HepG2 (cell line): ENCODE results near the gene ACP5. TPM values are rescaled to one million over a fixed set of nuclear protein-coding genes. Genes with fewer than 3 reads are reported as not detected.
A peak's percentile ranks its signal among the peaks of the same experiment; 100 is the strongest.

ENCODE experiments used
- ARNT2 ChIP-seq: sonication (generic); formaldehyde crosslinking; IDR thresholded peaks from 2 replicates; pipeline ENCODE4 v1.8.0; 2022; ENCODE audit warnings: mild to moderate bottlenecking, low read depth, missing genetic modification reagents, moderate library complexity
- ARNTL ChIP-seq: sonication (generic); formaldehyde crosslinking; IDR thresholded peaks from 2 replicates; pipeline ENCODE4 v1.4.0; 2020; ENCODE audit warnings: mild to moderate bottlenecking, missing genetic modification reagents
- CREBL2 ChIP-seq: sonication (generic); formaldehyde crosslinking; IDR thresholded peaks from 2 replicates; pipeline ENCODE4 v1.8.1; 2023; ENCODE audit warnings: missing genetic modification reagents, mild to moderate bottlenecking, borderline replicate concordance
- FOXC1 ChIP-seq: sonication (generic); formaldehyde crosslinking; IDR thresholded peaks from 2 replicates; pipeline ENCODE4 v1.8.0; 2022; ENCODE audit warnings: mild to moderate bottlenecking, missing genetic modification reagents, borderline replicate concordance
- FOXK2 ChIP-seq: fragments of 450-650 bp; IDR thresholded peaks from 2 replicates; pipeline ENCODE4 v1.6.1; 2016
- HINFP ChIP-seq: sonication (generic); formaldehyde crosslinking; IDR thresholded peaks from 2 replicates; pipeline ENCODE4 v1.4.0; 2020; ENCODE audit warnings: low read depth, mild to moderate bottlenecking, missing genetic modification reagents
- HNRNPUL1 ChIP-seq: fragments of 200-400 bp; formaldehyde crosslinking; IDR thresholded peaks from 2 replicates; pipeline ENCODE4 v1.6.1; 2017; ENCODE audit warnings: low read depth, mild to moderate bottlenecking, low read length, moderate library complexity
- HOMEZ ChIP-seq: IDR thresholded peaks from 2 replicates; pipeline ENCODE4 v1.6.1; 2016; ENCODE audit warnings: low read depth
- IRX3 ChIP-seq: sonication (generic); formaldehyde crosslinking; IDR thresholded peaks from 2 replicates; pipeline ENCODE4 v1.8.1; 2023; ENCODE audit warnings: mild to moderate bottlenecking, low read depth, missing genetic modification reagents, borderline replicate concordance
- RXRB ChIP-seq: IDR thresholded peaks from 2 replicates; pipeline ENCODE4 v1.6.1; 2016; ENCODE audit warnings: borderline replicate concordance, missing genetic modification reagents, missing compliant biosample characterization
- ZBTB4 ChIP-seq: sonication (generic); formaldehyde crosslinking; IDR thresholded peaks from 2 replicates; pipeline ENCODE4 v1.4.0; 2020; ENCODE audit warnings: missing genetic modification reagents, mild to moderate bottlenecking, borderline replicate concordance
- ZFP1 ChIP-seq: IDR thresholded peaks from 2 replicates; pipeline ENCODE4 v1.6.1; 2016
- ZMYM3 ChIP-seq: sonication (generic); formaldehyde crosslinking; IDR thresholded peaks from 2 replicates; pipeline ENCODE4 v1.5.1; 2020; ENCODE audit warnings: mild to moderate bottlenecking, missing genetic modification reagents
- ZNF17 ChIP-seq: sonication (generic); formaldehyde crosslinking; IDR thresholded peaks from 2 replicates; pipeline ENCODE4 v1.5.0; 2020; ENCODE audit warnings: mild to moderate bottlenecking, missing genetic modification reagents
- ZNF280D ChIP-seq: sonication (generic); formaldehyde crosslinking; IDR thresholded peaks from 2 replicates; pipeline ENCODE4 v1.5.1; 2020; ENCODE audit warnings: mild to moderate bottlenecking, missing genetic modification reagents
- ZNF468 ChIP-seq: sonication (generic); formaldehyde crosslinking; IDR thresholded peaks from 2 replicates; pipeline ENCODE4 v1.8.0; 2022; ENCODE audit warnings: mild to moderate bottlenecking, moderate library complexity, missing genetic modification reagents
- ZNF740 ChIP-seq: sonication (generic); formaldehyde crosslinking; IDR thresholded peaks from 2 replicates; pipeline ENCODE4 v1.4.0; 2020; ENCODE audit warnings: missing genetic modification reagents
- ZNF773 ChIP-seq: sonication (generic); formaldehyde crosslinking; IDR thresholded peaks from 2 replicates; pipeline ENCODE4 v1.4.0; 2020; ENCODE audit warnings: missing genetic modification reagents, borderline replicate concordance
- polyA plus RNA-seq, 8 experiments: library from polyadenylated mRNA; depleted of rRNA in 3 of 8; stranded (reverse) in 7 of 8; unstranded in 1 of 8; fragments of >200 nt; fragmentation: Illumina TruSeq in 4 of 8; extraction: Trizol in 4 of 8; gene quantifications; 2 replicates each; pipeline versions ENCODE4 v1.2.1 to v1.2.3, GENCODE V29; 2011 to 2016; ENCODE audit warnings: low read depth in 4 of 8, missing spikeins in 1 of 8, mixed read lengths in 1 of 8; ENCODE audit not compliant: insufficient read depth in 1 of 8
- total RNA-seq, 5 experiments: library from RNA; depleted of rRNA; stranded (reverse); fragments of >200 nt; fragmentation: Illumina TruSeq; extraction: Trizol; gene quantifications; 2 replicates each; pipeline ENCODE4 v1.2.3, GENCODE V29; 2016; ENCODE audit warnings: low read depth in 1 of 5

Gene ACP5
- total and polyA plus RNA-seq, 2 of the 13 experiments (the other 11 are each of a cell fraction or from before 2014, with no cell fraction given): 1.3 to 6.7 TPM

GRCh38 chr19:11597202-11598102 lies 20.0 kb upstream of the ACP5 start, which contains the start of gene ZNF627 (continued):
- TF ChIP-seq ZBTB4: no peak
- no peak for TF ChIP-seq IRX3
- TF ChIP-seq ZNF280D (CRISPR knock-in tag): peak; percentile 55; the same call in 1 of the 2 replicates
- TF ChIP-seq ARNTL (CRISPR knock-in tag): peak; percentile 53; the same call in 1 of the 2 replicates
- TF ChIP-seq HNRNPUL1: no peak
- no peak for TF ChIP-seq FOXK2
- no peak for TF ChIP-seq ZNF740 (CRISPR knock-in tag)
- TF ChIP-seq HOMEZ: 0 out of 2 replicates have a peak, but pooled peaks have one; percentile 20
- TF ChIP-seq FOXC1 (CRISPR knock-in tag): no peak
- TF ChIP-seq ZFP1 (CRISPR knock-in tag): no peak
- TF ChIP-seq ZNF468 (CRISPR knock-in tag): no peak
- TF ChIP-seq HINFP (CRISPR knock-in tag): no peak; the same call in 1 of the 2 replicates
- TF ChIP-seq ZNF773 (CRISPR knock-in tag): no peak
- no peak for TF ChIP-seq ZMYM3 (CRISPR knock-in tag)
- no peak for TF ChIP-seq ZNF17 (CRISPR knock-in tag)
- peak; percentile 39; the same call in 1 of the 2 replicates for TF ChIP-seq RXRB
- no peak for TF ChIP-seq CREBL2 (CRISPR knock-in tag)
- peak; percentile 64; the same call in 1 of the 2 replicates for TF ChIP-seq ARNT2
